Endothelial cell of umbilical vein (primary cell): ENCODE measurements around the gene NDUFS4. TPM values are rescaled to one million over a fixed set of nuclear protein-coding genes. Genes with fewer than 3 reads are reported as not detected.
"Not testable (repeated sequence)": the region's sequence is repeated elsewhere in the genome, so short reads cannot be mapped to it uniquely, and the experiment has no call there.

Experiments used
- BruUV-seq: library from RNA; stranded (reverse); fragments of 400-500 nt; replicated peaks from 2 replicates; lab custom pipeline; 2021; lab: Mats Ljungman, UMichigan
- CTCF ChIA-PET: fragments of 300-600, 350-600 bp; sonication (Branson Sonifier 250); formaldehyde crosslinking; loops from one replicate; lab custom pipeline; 2021; ENCODE audit warnings: antibody characterized with exemption, inconsistent platforms; lab: Charles Lee
- POLR2A ChIA-PET: fragments of 300-600, 350-600 bp; sonication (Branson Sonifier 250); formaldehyde crosslinking; loops from one replicate; lab custom pipeline; 2021; ENCODE audit warnings: antibody characterized with exemption, inconsistent platforms; lab: Charles Lee
- DNase-seq: peaks from one replicate; pipeline ENCODE4 v3.0.0-alpha.2; 2011; ENCODE audit warnings: low read depth, low spot score
- FAIRE-seq: peaks from 2 replicates; lab custom pipeline; 2011; peaks lifted over from hg19 to GRCh38; lab: Jason Lieb, UNC
- H2AFZ ChIP-seq: 2 replicates; pipeline ENCODE4 v1.6.0; 2012; ENCODE audit warnings: low read depth, low read length, control low read depth, inconsistent platforms
- H3K27ac ChIP-seq: 2 replicates; pipeline ENCODE4 v1.5.1; 2011; ENCODE audit warnings: low read depth, mild to moderate bottlenecking, control low read depth, low read length, moderate library complexity; ENCODE audit not compliant: insufficient read depth
- H3K27me3 ChIP-seq, 2 experiments: 2 replicates each; pipeline versions ENCODE4 v1.6.0 to v1.6.1; 2011; ENCODE audit warnings: low read length in 2 of 2, mixed read lengths in 1 of 2; ENCODE audit not compliant: control insufficient read depth in 2 of 2, insufficient read depth in 2 of 2
- H3K36me3 ChIP-seq, 2 experiments: 2 replicates in 1 of 2; 3 replicates in 1 of 2; pipeline ENCODE4 v1.5.1; 2011; ENCODE audit warnings: low read length in 2 of 2, mild to moderate bottlenecking in 1 of 2, moderate library complexity in 1 of 2; ENCODE audit not compliant: control insufficient read depth in 2 of 2, insufficient read depth in 2 of 2; ENCODE audit errors: extremely low read depth in 1 of 2
- H3K4me1 ChIP-seq: 3 replicates; pipeline ENCODE4 v1.5.1; 2011; ENCODE audit warnings: mild to moderate bottlenecking, low read length; ENCODE audit not compliant: control insufficient read depth, insufficient read depth; ENCODE audit errors: extremely low read depth
- H3K4me2 ChIP-seq: 2 replicates; pipeline ENCODE4 v1.6.1; 2011; ENCODE audit warnings: low read length, control low read depth, mixed read lengths; ENCODE audit not compliant: insufficient read depth
- H3K4me3 ChIP-seq, 3 experiments: fragments of 200-600 bp in 1 of 3; sonication (generic), shearing (Covaris generic) in 1 of 3; replicated peaks in 1 of 3; 2 replicates each; pipeline ENCODE4 v1.5.1; 2011 to 2016; ENCODE audit warnings: control low read depth in 3 of 3, low read length in 3 of 3, mild to moderate bottlenecking in 2 of 3, inconsistent platforms in 1 of 3, low read depth in 1 of 3, moderate library complexity in 1 of 3; ENCODE audit not compliant: insufficient read depth in 1 of 3
- H3K79me2 ChIP-seq: 2 replicates; pipeline ENCODE4 v1.6.0; 2012; ENCODE audit warnings: low read length, inconsistent platforms; ENCODE audit not compliant: control insufficient read depth, insufficient read depth
- H3K9ac ChIP-seq: replicated peaks from 2 replicates; pipeline ENCODE3; 2011; ENCODE audit warnings: low read length, control low read depth; ENCODE audit not compliant: insufficient read depth; ENCODE audit errors: extremely low read depth
- H3K9me1 ChIP-seq: replicated peaks from 3 replicates; pipeline ENCODE4 v1.6.0; 2011; ENCODE audit warnings: mild to moderate bottlenecking, low read length; ENCODE audit not compliant: control insufficient read depth, insufficient read depth; ENCODE audit errors: extremely low read depth
- H3K9me3 ChIP-seq: replicated peaks from 2 replicates; pipeline ENCODE4 v1.5.1; 2012; ENCODE audit warnings: low read length, inconsistent platforms; ENCODE audit not compliant: control insufficient read depth, insufficient read depth
- H4K20me1 ChIP-seq: replicated peaks from 2 replicates; pipeline ENCODE3; 2011; ENCODE audit warnings: mild to moderate bottlenecking, low read length; ENCODE audit not compliant: control insufficient read depth, insufficient read depth; ENCODE audit errors: extremely low read depth
- EZH2 ChIP-seq: IDR thresholded peaks from 2 replicates; pipeline ENCODE4 v1.6.1; 2012; ENCODE audit warnings: borderline replicate concordance, low read depth, mild to moderate bottlenecking, moderate library complexity, low read length, inconsistent platforms; ENCODE audit not compliant: severe bottlenecking
- FOS ChIP-seq: IDR thresholded peaks from 2 replicates; pipeline ENCODE4 v1.6.1; 2011; ENCODE audit warnings: mild to moderate bottlenecking, low read length, moderate library complexity, borderline replicate concordance; ENCODE audit not compliant: insufficient read depth
- GATA2 ChIP-seq: IDR thresholded peaks from 2 replicates; pipeline ENCODE4 v1.7.0; 2011; ENCODE audit warnings: low read depth, mild to moderate bottlenecking, moderate library complexity, mixed read lengths, low read length; ENCODE audit not compliant: insufficient read length, insufficient read depth
- JUN ChIP-seq: IDR thresholded peaks from 2 replicates; pipeline ENCODE4 v1.6.1; 2011; ENCODE audit warnings: borderline replicate concordance, low read depth; ENCODE audit not compliant: insufficient read length, insufficient read depth
- MYC ChIP-seq: IDR thresholded peaks from one replicate; pipeline ENCODE4 v1.6.1; 2011; ENCODE audit warnings: mild to moderate bottlenecking, low read depth, low read length
- POLR2AphosphoS5 ChIP-seq: IDR thresholded peaks from 2 replicates; pipeline ENCODE4 v1.6.1; 2012; ENCODE audit warnings: low read depth, mild to moderate bottlenecking, control low read depth, low read length, moderate library complexity; ENCODE audit not compliant: insufficient read depth
- dilution Hi-C: fragments of 300-500 bp; cut with MboI; formaldehyde crosslinking; loops from one replicate; pipeline ENCODE4 v1.15.0; 2019; ENCODE audit warnings: low sequenced_read_pairs; ENCODE audit not compliant: extremely low pct_ligation_motif_present
- intact Hi-C: fragments of 100-400 bp; cut with micrococcal nuclease; formaldehyde crosslinking; loops from one replicate; pipeline ENCODE4 v1.10.0; 2022
- polyA plus RNA-seq, 4 experiments: library from polyadenylated mRNA; depleted of rRNA in 3 of 4; stranded (reverse) in 3 of 4; unstranded in 1 of 4; fragments of >200 nt; gene quantifications; 2 replicates each; pipeline versions ENCODE4 v1.2.1 to v1.2.3, GENCODE V29; 2011 to 2012; ENCODE audit warnings: missing spikeins in 1 of 4
- total RNA-seq: library from RNA; stranded (reverse); gene quantifications from 2 replicates; pipeline ENCODE4 v1.2.3, GENCODE V29; 2021
- TF ChIP-seq, protein P1 (sequence below): IDR thresholded peaks from 2 replicates; pipeline ENCODE4 v1.6.1; 2011; ENCODE audit not compliant: insufficient read depth, insufficient read length
- TF ChIP-seq, protein P2 (sequence below), 2 donors: IDR thresholded peaks; 1 replicate in 1 of 2; 2 replicates in 1 of 2; pipeline ENCODE4 v1.5.1; 2011; ENCODE audit warnings: low read length in 2 of 2, mild to moderate bottlenecking in 2 of 2, moderate library complexity in 2 of 2, control low read depth in 1 of 2, inconsistent platforms in 1 of 2, low read depth in 1 of 2; ENCODE audit not compliant: insufficient read depth in 1 of 2; ENCODE audit errors: extremely low read depth in 1 of 2

Gene NDUFS4
- total and polyA plus RNA-seq, 2 donors (not counting 3 experiments of a cell fraction or from before 2014, with no cell fraction given), result 70.4 to 76.2 TPM

GRCh38 chr5:53694520-53695022, 134.1 kb downstream of the NDUFS4 start:
- no peaks in the 10 kb centered on the region for H3K9me1 ChIP-seq
- POLR2A ChIA-PET, result no interaction called here

GRCh38 chr5:53710405-53710804, 150.0 kb downstream of the NDUFS4 start:
- H4K20me1 ChIP-seq, POLR2A ChIA-PET, H3K27ac ChIP-seq, H2AFZ ChIP-seq, FAIRE-seq, BruUV-seq, H3K36me3 ChIP-seq, CTCF ChIA-PET, DNase-seq, H3K9me3 ChIP-seq, H3K4me1 ChIP-seq, intact Hi-C loops, H3K27me3 ChIP-seq, H3K4me3 ChIP-seq, H3K9me1 ChIP-seq, H3K79me2 ChIP-seq, H3K9ac ChIP-seq, dilution Hi-C loops, H3K4me2 ChIP-seq: not testable (repeated sequence)

More at GRCh38 chr5:53694520-53695022, 134.1 kb downstream of the NDUFS4 start:
- Histone ChIP-seq H3K4me1 (no peaks in the 10 kb centered on the region), H2AFZ (no peak overlapping the region), H3K27me3 (no peaks in the 10 kb centered on the region), H3K4me2 (no peak overlapping the region), H3K4me3 (no peak overlapping the region), H3K36me3 (no peaks in the 10 kb centered on the region), H3K9ac (no peak overlapping the region), H3K9me3 (peaks cover 2% of the 10 kb centered on the region), H3K27ac (no peak overlapping the region), H4K20me1 (no peaks in the 10 kb centered on the region), H3K79me2 (no peaks in the 10 kb centered on the region)
- no TSS peak for BruUV-seq
- TF ChIP-seq POLR2AphosphoS5 (no peak), GATA2 (no peak), FOS (no peak), MYC (no peak), EZH2 (no peak), JUN (no peak)
- TF ChIP-seq, protein P1, sequence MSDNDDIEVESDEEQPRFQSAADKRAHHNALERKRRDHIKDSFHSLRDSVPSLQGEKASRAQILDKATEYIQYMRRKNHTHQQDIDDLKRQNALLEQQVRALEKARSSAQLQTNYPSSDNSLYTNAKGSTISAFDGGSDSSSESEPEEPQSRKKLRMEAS, result no peak
- TF ChIP-seq, protein P2, sequence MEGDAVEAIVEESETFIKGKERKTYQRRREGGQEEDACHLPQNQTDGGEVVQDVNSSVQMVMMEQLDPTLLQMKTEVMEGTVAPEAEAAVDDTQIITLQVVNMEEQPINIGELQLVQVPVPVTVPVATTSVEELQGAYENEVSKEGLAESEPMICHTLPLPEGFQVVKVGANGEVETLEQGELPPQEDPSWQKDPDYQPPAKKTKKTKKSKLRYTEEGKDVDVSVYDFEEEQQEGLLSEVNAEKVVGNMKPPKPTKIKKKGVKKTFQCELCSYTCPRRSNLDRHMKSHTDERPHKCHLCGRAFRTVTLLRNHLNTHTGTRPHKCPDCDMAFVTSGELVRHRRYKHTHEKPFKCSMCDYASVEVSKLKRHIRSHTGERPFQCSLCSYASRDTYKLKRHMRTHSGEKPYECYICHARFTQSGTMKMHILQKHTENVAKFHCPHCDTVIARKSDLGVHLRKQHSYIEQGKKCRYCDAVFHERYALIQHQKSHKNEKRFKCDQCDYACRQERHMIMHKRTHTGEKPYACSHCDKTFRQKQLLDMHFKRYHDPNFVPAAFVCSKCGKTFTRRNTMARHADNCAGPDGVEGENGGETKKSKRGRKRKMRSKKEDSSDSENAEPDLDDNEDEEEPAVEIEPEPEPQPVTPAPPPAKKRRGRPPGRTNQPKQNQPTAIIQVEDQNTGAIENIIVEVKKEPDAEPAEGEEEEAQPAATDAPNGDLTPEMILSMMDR (IDR thresholded peaks at IDR 0.05; ENCODE audit: extremely low read depth in 1 of 2, insufficient read depth in 1 of 2, low read depth in 1 of 2, low read length in 2 of 2), result no peak
- FAIRE-seq (no peak), DNase-seq (no peak)
- dilution Hi-C loops, result no loop called here
- intact Hi-C loops, result no loop called here
- CTCF ChIA-PET, result no interaction called here
